Ramos (cell line): ENCODE data around the gene SHROOM3.
"Not testable (repeated sequence)": the region's sequence is repeated elsewhere in the genome, so short reads cannot be mapped to it uniquely, and the experiment has no call there.

Source experiments
- in situ Hi-C: fragments of 300-500 bp; cut with MboI; formaldehyde crosslinking; loops from one replicate; pipeline ENCODE4 v1.14.3; 2022; ENCODE audit warnings: low sequenced_read_pairs; ENCODE audit not compliant: unreplicated experiment

SHROOM3 gene

GRCh38 chr4:76434901-76435527 lies at the start of gene SHROOM3:
Gene SHROOM3 (plus strand): TSS chr4:76435229. CDS start chr4:76436053, 824 bp downstream.
- in situ Hi-C loops, result loop anchor here (10.0 kb wide), 1 partner anchor 320 kb away; no protein-coding TSS in a partner anchor

- in situ Hi-C loops, result no loop called here
Measured at GRCh38 chr4:76385974-76386373, 49.1 kb upstream of the SHROOM3 start.

- in situ Hi-C loops, result no loop called here
Measured at GRCh38 chr4:76386566-76387305, 48.3 kb upstream of the SHROOM3 start.

- in situ Hi-C loops, result no loop called here
Measured at GRCh38 chr4:76388160-76388908, 46.7 kb upstream of the SHROOM3 start.

GRCh38 chr4:76401654-76402053 lies 33.4 kb upstream of the SHROOM3 start:
- in situ Hi-C loops, result no loop called here

- in situ Hi-C loops, result no loop called here
Measured at GRCh38 chr4:76406081-76406480, 28.9 kb upstream of the SHROOM3 start.

GRCh38 chr4:76407440-76408119 lies 27.4 kb upstream of the SHROOM3 start:
- in situ Hi-C loops, result no loop called here

GRCh38 chr4:76410636-76411035 lies 24.4 kb upstream of the SHROOM3 start:
- in situ Hi-C loops, result no loop called here

- in situ Hi-C loops, result no loop called here
Measured at GRCh38 chr4:76420188-76420761, 14.8 kb upstream of the SHROOM3 start.

- in situ Hi-C loops, result no loop called here
Measured at GRCh38 chr4:76420762-76421581, 14.1 kb upstream of the SHROOM3 start, which contains the start of gene CCDC158. Gene CCDC158 (minus strand): TSS chr4:76421141. CDS start chr4:76403207, 17,934 bp downstream.

GRCh38 chr4:76423159-76423558 lies 11.9 kb upstream of the SHROOM3 start:
- in situ Hi-C loops, result not testable (repeated sequence)

GRCh38 chr4:76426272-76426671 lies 8.8 kb upstream of the SHROOM3 start:
- in situ Hi-C loops, result no loop called here

- in situ Hi-C loops, result loop anchor here (10.0 kb wide), 1 partner anchor 325 kb away; no protein-coding TSS in a partner anchor
Measured at GRCh38 chr4:76429636-76430035, 5.4 kb upstream of the SHROOM3 start.

- in situ Hi-C loops, result loop anchor here (10.0 kb wide), 1 partner anchor 324 kb away; no protein-coding TSS in a partner anchor
Measured at GRCh38 chr4:76430519-76431388, 4.3 kb upstream of the SHROOM3 start.

- in situ Hi-C loops, result loop anchor here (10.0 kb wide), 1 partner anchor 319 kb away; no protein-coding TSS in a partner anchor
Measured at GRCh38 chr4:76435528-76436319, 695 bp downstream of the SHROOM3 start.

- in situ Hi-C loops, result loop anchor here (10.0 kb wide), 1 partner anchor 315 kb away; no protein-coding TSS in a partner anchor
Measured at GRCh38 chr4:76439491-76439890, 4.5 kb downstream of the SHROOM3 start.

GRCh38 chr4:76441881-76442280 lies 6.9 kb downstream of the SHROOM3 start:
- in situ Hi-C loops, result no loop called here
